GM12873 (cell line): ENCODE results near the gene WNK1.

Source experiments
- CTCF ChIP-seq: IDR thresholded peaks from 2 replicates; pipeline ENCODE4 v1.5.1; 2012; ENCODE audit warnings: low read depth, mild to moderate bottlenecking, moderate library complexity, low read length, control low read depth; ENCODE audit not compliant: insufficient read depth; ENCODE audit errors: missing control alignments

The WNK1 gene

GRCh38 chr12:958588-959123 lies 206.3 kb downstream of the WNK1 start:
- no peak for TF ChIP-seq CTCF
